Mucosa of stomach (tissue), 1 donor: ENCODE measurements around the gene SYT13.
"Not testable (repeated sequence)": the region's sequence is repeated elsewhere in the genome, so short reads cannot be mapped to it uniquely, and the experiment has no call there.

ENCODE experiments used
- H3K27me3 ChIP-seq: one replicate; pipeline ENCODE4 v1.7.0; 2013; ENCODE audit warnings: mild to moderate bottlenecking, low read length; ENCODE audit not compliant: control insufficient read depth, insufficient read depth
- H3K36me3 ChIP-seq: one replicate; pipeline ENCODE4 v1.7.0; 2013; ENCODE audit warnings: low read length; ENCODE audit not compliant: control insufficient read depth, insufficient read depth
- H3K4me1 ChIP-seq: one replicate; pipeline ENCODE4 v1.7.0; 2013; ENCODE audit warnings: mild to moderate bottlenecking, low read length; ENCODE audit not compliant: control insufficient read depth, insufficient read depth
- H3K4me3 ChIP-seq: one replicate; pipeline ENCODE4 v1.7.0; 2013; ENCODE audit warnings: low read length
- H3K9ac ChIP-seq: one replicate; pipeline ENCODE4 v1.7.0; 2013; ENCODE audit warnings: mild to moderate bottlenecking, low read length, moderate library complexity
- H3K9me3 ChIP-seq: one replicate; pipeline ENCODE4 v1.7.0; 2013; ENCODE audit warnings: mild to moderate bottlenecking, low read length, moderate library complexity; ENCODE audit not compliant: control insufficient read depth
- donor health status: Pancreatic carcinoma.

The SYT13 gene

GRCh38 chr11:45304111-45304991 is 18.2 kb upstream of the SYT13 start:
- H3K9me3 ChIP-seq, result no peaks in the 10 kb centered on the region
- no peak overlapping the region for H3K4me3 ChIP-seq
- H3K4me1 ChIP-seq, result no peaks in the 10 kb centered on the region
- H3K9ac ChIP-seq, result no peak overlapping the region
- no peaks in the 10 kb centered on the region for H3K36me3 ChIP-seq
- peaks cover 7% of the 10 kb centered on the region for H3K27me3 ChIP-seq

- H3K27me3 ChIP-seq, result peaks cover 7% of the 10 kb centered on the region
- no peaks in the 10 kb centered on the region for H3K4me1 ChIP-seq
Measured at GRCh38 chr11:45303316-45303715, 17.2 kb upstream of the SYT13 start.

GRCh38 chr11:45301537-45302246 is 15.6 kb upstream of the SYT13 start:
- Histone ChIP-seq H3K4me3 (no peak overlapping the region), H3K36me3 (no peaks in the 10 kb centered on the region), H3K4me1 (no peaks in the 10 kb centered on the region), H3K9ac (no peak overlapping the region), H3K9me3 (no peaks in the 10 kb centered on the region), H3K27me3 (peaks cover 7% of the 10 kb centered on the region)

More at GRCh38 chr11:45303316-45303715, 17.2 kb upstream of the SYT13 start:
- H3K36me3 ChIP-seq, result no peaks in the 10 kb centered on the region
- no peaks in the 10 kb centered on the region for H3K9me3 ChIP-seq
- no peak overlapping the region for H3K9ac ChIP-seq
- H3K4me3 ChIP-seq, result no peak overlapping the region

- H3K27me3 ChIP-seq, result peaks cover 7% of the 10 kb centered on the region
- no peaks in the 10 kb centered on the region for H3K4me1 ChIP-seq
- H3K9me3 ChIP-seq, result no peaks in the 10 kb centered on the region
- no peaks in the 10 kb centered on the region for H3K36me3 ChIP-seq
- H3K9ac ChIP-seq, result no peak overlapping the region
- H3K4me3 ChIP-seq, result no peak overlapping the region
Measured at GRCh38 chr11:45300715-45301114, 14.6 kb upstream of the SYT13 start.

GRCh38 chr11:45298718-45299117 is 12.6 kb upstream of the SYT13 start:
- no peaks in the 10 kb centered on the region for H3K36me3 ChIP-seq
- H3K9me3 ChIP-seq, result no peaks in the 10 kb centered on the region
- H3K27me3 ChIP-seq, result no peaks in the 10 kb centered on the region
- no peaks in the 10 kb centered on the region for H3K4me1 ChIP-seq
- no peak overlapping the region for H3K9ac ChIP-seq
- H3K4me3 ChIP-seq, result no peak overlapping the region

GRCh38 chr11:45296075-45296474 is 9.9 kb upstream of the SYT13 start:
- Histone ChIP-seq H3K9me3 (no peaks in the 10 kb centered on the region), H3K27me3 (no peaks in the 10 kb centered on the region), H3K36me3 (no peaks in the 10 kb centered on the region), H3K4me1 (no peaks in the 10 kb centered on the region), H3K9ac (no peak overlapping the region), H3K4me3 (no peak overlapping the region)

GRCh38 chr11:45294499-45294898 is 8.4 kb upstream of the SYT13 start:
- H3K9ac ChIP-seq, result no peak overlapping the region
- H3K36me3 ChIP-seq, result no peaks in the 10 kb centered on the region
- no peak overlapping the region for H3K4me3 ChIP-seq
- no peaks in the 10 kb centered on the region for H3K27me3 ChIP-seq
- H3K4me1 ChIP-seq, result no peaks in the 10 kb centered on the region
- no peaks in the 10 kb centered on the region for H3K9me3 ChIP-seq

- not testable (repeated sequence) for H3K36me3 ChIP-seq, H3K4me3 ChIP-seq, H3K27me3 ChIP-seq, H3K4me1 ChIP-seq, H3K9ac ChIP-seq, H3K9me3 ChIP-seq
Measured at GRCh38 chr11:45293566-45294192, 7.5 kb upstream of the SYT13 start.

GRCh38 chr11:45290586-45290985 is 4.4 kb upstream of the SYT13 start:
- H3K9ac ChIP-seq, result no peak overlapping the region
- H3K4me3 ChIP-seq, result no peak overlapping the region
- H3K4me1 ChIP-seq, result peaks cover 11% of the 10 kb centered on the region
- H3K36me3 ChIP-seq, result no peaks in the 10 kb centered on the region
- H3K27me3 ChIP-seq, result peaks cover 24% of the 10 kb centered on the region
- H3K9me3 ChIP-seq, result no peaks in the 10 kb centered on the region

GRCh38 chr11:45289369-45289768 is 3.2 kb upstream of the SYT13 start:
- H3K4me1 ChIP-seq, result peaks cover 11% of the 10 kb centered on the region
- H3K27me3 ChIP-seq, result peaks cover 30% of the 10 kb centered on the region
- H3K9ac ChIP-seq, result no peak overlapping the region
- H3K9me3 ChIP-seq, result no peaks in the 10 kb centered on the region
- no peak overlapping the region for H3K4me3 ChIP-seq
- no peaks in the 10 kb centered on the region for H3K36me3 ChIP-seq

- Histone ChIP-seq H3K9ac (no peak overlapping the region), H3K4me3 (no peak overlapping the region), H3K27me3 (peaks cover 30% of the 10 kb centered on the region), H3K36me3 (no peaks in the 10 kb centered on the region), H3K9me3 (no peaks in the 10 kb centered on the region), H3K4me1 (peaks cover 11% of the 10 kb centered on the region)
Measured at GRCh38 chr11:45288339-45288738, 2.2 kb upstream of the SYT13 start.

GRCh38 chr11:45287316-45287903 is 1.3 kb upstream of the SYT13 start:
- Histone ChIP-seq H3K9ac (no peak overlapping the region), H3K4me3 (no peak overlapping the region), H3K4me1 (peaks cover 11% of the 10 kb centered on the region), H3K36me3 (no peaks in the 10 kb centered on the region), H3K9me3 (no peaks in the 10 kb centered on the region), H3K27me3 (peaks cover 30% of the 10 kb centered on the region)
